Measurements from ENCODE around the gene TBL1Y.
"Not testable (repeated sequence)": the region's sequence is repeated elsewhere in the genome, so short reads cannot be mapped to it uniquely, and the experiment has no call there.

Gene TBL1Y

GRCh38 chrY:6974971-6975370 lies 64.5 kb downstream of the TBL1Y start:
- DNase-seq (ENCODE audit: low read depth), result no peak

GRCh38 chrY:6977783-6978182 lies 67.3 kb downstream of the TBL1Y start:
- DNase-seq (ENCODE audit: low read depth), result no peak

DNA sequence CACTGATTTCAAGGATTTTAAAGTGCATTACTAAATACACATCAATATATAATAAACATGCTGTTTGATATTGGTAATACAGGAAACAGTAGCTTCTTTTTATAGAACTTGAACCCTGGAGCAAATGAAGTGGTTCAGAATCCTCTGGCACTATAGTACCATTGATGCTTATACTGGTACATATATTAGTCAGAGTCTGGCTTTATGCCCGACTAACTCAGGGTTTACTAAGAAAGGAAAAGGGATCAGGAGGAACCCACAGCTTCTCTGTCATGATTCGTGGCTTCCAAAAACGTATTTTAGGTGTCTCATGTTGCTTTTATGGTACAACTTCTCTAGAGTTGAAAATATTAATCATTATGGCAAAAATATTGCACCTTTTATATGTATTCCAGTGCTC lies 72.7 kb downstream of the TBL1Y start:
- DNase-seq (ENCODE audit: low read depth), result no peak

DNA sequence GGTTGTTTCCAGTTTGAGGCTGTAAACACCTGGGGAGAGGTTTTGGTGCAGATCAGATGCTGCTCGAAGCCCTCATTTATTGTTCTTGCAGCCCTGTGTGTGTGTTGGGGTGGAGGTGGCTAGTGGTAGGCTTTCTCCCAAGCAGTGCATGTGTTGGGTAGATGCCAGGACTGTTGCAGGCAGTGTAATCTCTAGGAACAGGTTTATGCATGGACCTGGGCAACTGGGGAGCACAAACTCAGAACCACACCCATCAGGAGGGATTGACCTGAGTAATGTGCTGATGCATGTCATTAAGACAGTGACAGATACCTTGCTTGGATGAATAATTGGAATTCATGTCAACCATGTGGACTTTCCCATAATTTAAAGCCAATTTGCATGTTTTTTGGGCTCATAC lies 77.3 kb downstream of the TBL1Y start:
- DNase-seq (ENCODE audit: low read depth), result no peak

GRCh38 chrY:6989886-6990620 lies 79.6 kb downstream of the TBL1Y start:
- no peak for DNase-seq (ENCODE audit: low read depth)

DNA sequence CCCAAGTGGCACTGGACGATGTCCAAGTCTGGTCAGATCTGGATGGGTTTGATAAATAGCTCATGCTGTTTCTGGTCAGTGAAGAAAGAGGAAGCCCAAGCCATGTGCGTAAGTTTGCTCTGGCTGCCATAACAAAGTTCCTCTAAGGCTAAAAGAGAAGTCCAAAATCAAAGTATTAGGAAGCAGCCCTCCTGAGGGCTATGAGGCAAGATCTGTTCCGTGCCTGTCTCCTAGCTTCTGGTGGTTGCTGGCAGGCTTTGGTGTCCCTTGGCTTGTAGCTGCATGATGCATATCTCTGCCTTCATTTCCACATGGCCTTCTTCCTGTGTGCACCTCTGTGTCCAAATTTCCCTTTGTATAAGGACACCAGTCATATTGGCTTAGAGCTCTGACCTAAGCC lies 81.5 kb downstream of the TBL1Y start:
- DNase-seq (ENCODE audit: low read depth), result no peak

DNA sequence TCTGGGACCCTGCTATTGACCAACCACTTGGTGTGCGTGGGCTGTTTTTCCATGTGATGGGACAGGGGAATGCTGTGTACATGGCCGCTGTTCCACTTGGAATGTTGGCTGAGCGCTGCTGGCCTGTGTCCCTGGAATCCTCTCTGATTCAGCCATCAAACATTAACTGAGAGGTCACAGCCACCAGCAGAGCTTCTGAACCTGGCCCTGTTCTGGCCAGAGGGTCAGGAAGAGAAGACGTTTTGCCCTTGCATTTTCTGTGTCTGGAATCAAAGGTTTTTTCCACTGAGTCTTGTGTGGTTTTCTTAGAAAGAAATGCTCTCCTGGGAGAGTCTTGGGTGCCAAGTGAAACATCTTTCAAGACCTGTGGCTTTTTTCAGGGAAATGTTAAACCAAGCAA lies 85.5 kb downstream of the TBL1Y start:
- no peak for DNase-seq (ENCODE audit: low read depth)

DNA sequence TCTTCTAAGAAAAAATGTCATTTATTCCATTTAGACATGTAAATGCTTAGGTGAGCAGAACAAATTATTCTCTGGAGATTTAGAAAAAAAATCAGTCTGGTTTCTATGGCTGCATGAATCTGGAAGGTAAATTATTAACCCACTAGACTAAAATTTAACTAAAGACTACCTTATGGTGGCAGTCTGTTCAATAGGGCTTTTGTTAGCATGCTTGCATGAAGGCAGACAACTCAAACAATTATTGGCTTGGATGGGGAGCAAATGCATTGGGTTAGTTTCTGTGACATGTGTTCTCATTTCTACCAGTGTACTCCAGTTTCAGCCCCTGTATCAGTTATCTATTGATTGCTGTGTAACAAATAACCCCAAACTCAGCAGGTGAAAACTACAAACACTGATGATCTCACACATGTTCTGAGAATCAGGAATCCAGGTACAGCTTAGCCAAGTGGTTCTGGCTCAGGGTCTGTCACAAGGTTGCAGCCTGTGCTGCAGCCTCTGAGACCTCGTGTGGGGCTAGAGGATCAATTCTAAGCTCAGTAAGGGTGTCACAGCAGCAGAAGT lies 87.1 kb downstream of the TBL1Y start:
- no peak for DNase-seq (ENCODE audit: low read depth)

- DNase-seq (ENCODE audit: low read depth), result no peak
Observed at GRCh38 chrY:6999905-7000304, 89.4 kb downstream of the TBL1Y start.

- DNase-seq (ENCODE audit: low read depth), result no peak
Observed at GRCh38 chrY:7002581-7002980, 92.1 kb downstream of the TBL1Y start.

GRCh38 chrY:7007911-7008310 lies 97.4 kb downstream of the TBL1Y start:
- no peak for DNase-seq (ENCODE audit: low read depth)

GRCh38 chrY:7008578-7009355 lies 98.3 kb downstream of the TBL1Y start:
- no peak for DNase-seq (ENCODE audit: low read depth)

DNA sequence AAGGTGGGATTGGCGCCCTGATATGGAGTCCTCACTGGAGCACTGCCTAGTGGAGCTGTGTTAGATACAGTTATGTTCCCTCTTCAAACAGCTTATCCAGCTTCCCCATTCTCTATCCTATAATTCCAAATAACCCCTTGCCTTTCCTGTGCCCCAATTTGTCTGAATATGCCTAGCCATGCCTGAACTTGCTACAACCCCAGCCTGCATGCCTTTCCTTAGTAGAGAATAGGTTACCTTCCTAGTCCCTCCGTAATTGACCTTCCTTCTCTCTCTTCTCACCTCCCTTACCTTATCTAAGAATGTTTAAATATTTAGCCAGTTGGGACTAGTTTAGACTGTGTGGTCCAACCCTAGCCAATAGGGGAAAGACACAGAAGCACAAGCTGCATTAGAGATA lies 102.6 kb downstream of the TBL1Y start:
- DNase-seq (ENCODE audit: low read depth), result no peak

DNA sequence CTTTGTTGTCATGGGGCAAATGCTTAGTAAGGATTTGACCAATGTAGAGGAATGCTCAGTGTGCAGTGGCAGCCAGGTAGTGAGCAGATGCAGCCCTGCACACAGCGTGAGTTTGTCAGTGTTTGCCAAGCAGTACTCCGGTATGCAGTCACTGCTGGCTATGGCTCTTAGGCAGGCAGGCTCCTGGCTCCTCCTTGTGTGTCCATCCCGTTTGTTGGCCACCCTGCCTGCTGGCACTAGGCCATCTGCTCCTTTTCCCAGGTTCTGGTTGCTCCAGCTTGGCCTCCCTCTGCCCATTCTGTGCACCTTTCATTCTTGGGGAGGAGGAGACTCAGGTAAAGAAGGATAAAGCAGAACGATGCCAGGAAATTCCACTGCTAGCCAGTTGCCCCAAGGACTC lies 106.0 kb downstream of the TBL1Y start:
- no peak for DNase-seq (ENCODE audit: low read depth)

GRCh38 chrY:7017244-7018080 lies 107.0 kb downstream of the TBL1Y start:
- DNase-seq (ENCODE audit: low read depth), result no peak

DNA sequence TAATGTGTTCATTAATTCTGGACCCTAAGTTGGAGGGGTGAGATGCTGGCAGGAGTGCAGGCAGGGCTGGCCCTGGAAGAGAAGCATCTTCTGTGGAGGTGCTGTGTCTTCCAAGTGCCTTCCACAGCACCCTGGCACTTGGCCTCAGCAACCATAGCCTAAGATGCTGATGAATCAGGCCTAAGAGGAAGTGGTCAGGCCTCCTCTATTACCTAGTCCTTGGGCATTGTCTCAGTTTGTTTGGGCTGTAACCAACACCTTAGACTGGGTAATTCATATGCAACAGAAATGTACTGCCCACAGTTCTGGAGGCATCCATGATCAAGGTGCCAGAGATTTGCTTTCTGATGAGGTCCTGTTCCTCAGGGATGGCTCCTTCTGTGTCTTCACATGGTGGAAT lies 128.5 kb downstream of the TBL1Y start:
- DNase-seq (ENCODE audit: low read depth), result no peak

DNA sequence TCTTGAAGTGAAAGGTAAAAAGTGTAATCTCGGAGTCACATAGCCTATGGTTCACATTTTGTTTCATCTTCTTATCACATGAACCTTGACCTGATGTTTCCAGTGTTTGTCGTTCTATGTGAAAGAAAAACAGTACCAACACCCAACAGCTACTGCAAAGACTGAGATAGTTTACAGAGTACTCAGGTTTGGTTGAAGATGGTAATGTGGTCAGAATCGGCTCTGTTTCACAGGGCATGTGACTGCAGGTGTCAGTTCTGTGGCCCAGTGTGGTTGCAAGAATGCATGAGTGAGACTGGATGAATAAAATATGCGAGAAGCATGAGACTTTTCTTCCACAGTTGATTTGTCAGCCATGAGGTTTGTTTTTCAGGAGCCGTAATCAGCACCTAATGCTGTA lies 130.2 kb downstream of the TBL1Y start:
- no peak for DNase-seq (ENCODE audit: low read depth)

GRCh38 chrY:7041983-7042382 lies 131.5 kb downstream of the TBL1Y start:
- DNase-seq (ENCODE audit: low read depth), result no peak

DNA sequence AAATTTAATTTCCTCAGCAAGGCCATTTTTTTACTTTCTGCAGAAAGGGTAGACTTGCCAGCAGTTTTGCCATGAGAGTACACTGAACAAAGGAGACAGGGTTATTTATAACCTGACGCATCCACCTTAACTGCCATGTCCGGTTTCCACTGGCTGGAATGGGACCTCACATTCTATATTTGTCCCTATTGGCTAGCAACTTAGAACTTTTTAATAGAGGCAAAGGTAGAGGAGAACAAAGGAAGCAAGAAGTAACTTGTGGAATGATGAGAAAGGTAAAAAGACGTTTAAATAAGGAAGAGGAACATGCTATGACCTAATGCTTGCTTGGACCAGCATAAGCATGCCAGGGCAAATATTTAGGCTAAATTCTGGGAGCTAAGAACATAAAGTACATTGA lies 142.0 kb downstream of the TBL1Y start:
- DNase-seq (ENCODE audit: low read depth), result not testable (repeated sequence)

- DNase-seq (ENCODE audit: low read depth), result no peak
Observed at GRCh38 chrY:7056886-7057285, 146.4 kb downstream of the TBL1Y start.

- DNase-seq (ENCODE audit: low read depth), result no peak
Observed at GRCh38 chrY:7078725-7079124, 168.2 kb downstream of the TBL1Y start.

- DNase-seq (ENCODE audit: low read depth), result not testable (repeated sequence)
Observed at GRCh38 chrY:7080548-7080947, 170.1 kb downstream of the TBL1Y start.

All from iris pigment epithelial cell (primary cell).